Vagina (tissue), 2 donors: Measurements from ENCODE around the gene MYO9A. TPM values are rescaled to one million over a fixed set of nuclear protein-coding genes. Genes with fewer than 3 reads are reported as not detected.

Source experiments
- DNase-seq, 2 donors: peaks; one replicate each; pipeline ENCODE4 v3.0.0-alpha.2; 2017; ENCODE audit errors: extremely low spot score in 2 of 2
- H3K27ac ChIP-seq: fragments of 200-600 bp; sonication (generic); one replicate; pipeline ENCODE4 v1.5.1; 2019
- H3K27me3 ChIP-seq: fragments of 200-600 bp; sonication (generic); one replicate; pipeline ENCODE4 v1.5.1; 2019
- H3K36me3 ChIP-seq, 2 donors: fragments of 200-600 bp; sonication (generic); one replicate each; pipeline ENCODE4 v1.5.1; 2017 to 2019
- H3K4me1 ChIP-seq: fragments of 200-600 bp; sonication (generic); one replicate; pipeline ENCODE4 v1.5.1; 2019
- H3K4me3 ChIP-seq, 2 donors: fragments of 200-600 bp; sonication (generic); 1 replicate in 1 of 2; 2 replicates in 1 of 2; pipeline ENCODE4 v1.5.1; 2016 to 2019
- H3K9me3 ChIP-seq: fragments of 200-600 bp; sonication (generic); one replicate; pipeline ENCODE4 v1.5.1; 2019
- POLR2A ChIP-seq, 2 donors: fragments of 450-650 bp; IDR thresholded peaks; one replicate each; pipeline ENCODE4 v1.6.1; 2017; ENCODE audit warnings: antibody characterized with exemption in 2 of 2, mild to moderate bottlenecking in 2 of 2, moderate library complexity in 2 of 2
- POLR2AphosphoS5 ChIP-seq, 2 donors: sonication (generic); formaldehyde crosslinking; IDR thresholded peaks; one replicate each; pipeline ENCODE4 v1.9.0; 2017; ENCODE audit warnings: antibody characterized with exemption in 2 of 2, mild to moderate bottlenecking in 2 of 2, low read depth in 1 of 2; ENCODE audit not compliant: insufficient read depth in 1 of 2
- intact Hi-C: fragments of 100-400 bp; cut with DNase I; formaldehyde crosslinking; loops from one replicate; pipeline ENCODE4 v1.15.1; 2023
- total RNA-seq: library from RNA; depleted of rRNA; stranded (reverse); fragments of >200 nt; gene quantifications from one replicate; pipeline ENCODE4 v1.2.3, GENCODE V29; 2016
- TF ChIP-seq, protein P1 (sequence below), 3 experiments: fragments of 450-650 bp in 2 of 3; fragments of 200-600 bp in 1 of 3; sonication (generic) in 1 of 3; IDR thresholded peaks; one replicate each; pipeline ENCODE4 v1.5.1; 2017 to 2019; ENCODE audit warnings: antibody characterized with exemption in 3 of 3, mild to moderate bottlenecking in 2 of 3, moderate library complexity in 2 of 3

The MYO9A gene
- total RNA-seq, 1 donor from 2014 or later, result 50.3 TPM

DNA sequence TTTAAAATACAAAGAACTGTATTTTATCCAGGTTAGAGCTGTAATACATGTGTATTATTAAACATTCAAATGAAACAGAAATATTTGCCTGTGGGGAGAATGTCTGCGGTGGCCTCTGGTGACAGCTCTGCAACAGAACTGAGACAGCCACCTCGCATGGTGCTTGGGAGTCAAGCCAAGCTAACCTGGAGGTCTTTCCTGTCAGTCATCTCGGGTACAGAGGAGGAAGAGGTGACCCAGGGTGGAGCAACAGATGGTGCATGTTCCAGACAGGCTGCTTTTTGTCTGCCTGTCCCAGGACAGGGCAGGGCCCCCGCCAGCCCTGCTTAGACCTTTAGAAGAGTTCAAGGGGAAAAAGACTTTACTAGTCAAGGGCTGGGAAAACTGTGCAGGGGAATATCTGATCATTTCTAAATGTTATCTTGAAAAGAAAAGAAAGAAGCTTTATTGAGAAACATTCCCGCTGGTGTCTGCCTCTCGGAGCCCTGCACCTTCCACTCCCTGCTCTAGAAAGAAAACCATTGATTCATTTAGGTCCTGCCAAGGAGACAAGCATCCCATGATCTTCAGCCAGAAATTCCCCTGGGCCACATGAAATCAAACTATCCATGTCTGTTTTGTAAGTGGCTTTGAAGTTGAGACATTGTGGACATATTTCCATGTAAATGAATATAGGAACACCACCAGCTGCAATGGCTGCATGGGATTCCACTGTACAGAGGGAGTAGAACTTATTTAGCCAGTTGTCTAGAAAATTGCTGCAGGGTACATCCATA is 313.1 kb downstream of the MYO9A start:
- no peak for DNase-seq
- TF ChIP-seq, protein P1, sequence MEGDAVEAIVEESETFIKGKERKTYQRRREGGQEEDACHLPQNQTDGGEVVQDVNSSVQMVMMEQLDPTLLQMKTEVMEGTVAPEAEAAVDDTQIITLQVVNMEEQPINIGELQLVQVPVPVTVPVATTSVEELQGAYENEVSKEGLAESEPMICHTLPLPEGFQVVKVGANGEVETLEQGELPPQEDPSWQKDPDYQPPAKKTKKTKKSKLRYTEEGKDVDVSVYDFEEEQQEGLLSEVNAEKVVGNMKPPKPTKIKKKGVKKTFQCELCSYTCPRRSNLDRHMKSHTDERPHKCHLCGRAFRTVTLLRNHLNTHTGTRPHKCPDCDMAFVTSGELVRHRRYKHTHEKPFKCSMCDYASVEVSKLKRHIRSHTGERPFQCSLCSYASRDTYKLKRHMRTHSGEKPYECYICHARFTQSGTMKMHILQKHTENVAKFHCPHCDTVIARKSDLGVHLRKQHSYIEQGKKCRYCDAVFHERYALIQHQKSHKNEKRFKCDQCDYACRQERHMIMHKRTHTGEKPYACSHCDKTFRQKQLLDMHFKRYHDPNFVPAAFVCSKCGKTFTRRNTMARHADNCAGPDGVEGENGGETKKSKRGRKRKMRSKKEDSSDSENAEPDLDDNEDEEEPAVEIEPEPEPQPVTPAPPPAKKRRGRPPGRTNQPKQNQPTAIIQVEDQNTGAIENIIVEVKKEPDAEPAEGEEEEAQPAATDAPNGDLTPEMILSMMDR (IDR thresholded peaks at IDR 0.05), result no peak
- no peak for TF ChIP-seq POLR2A (IDR thresholded peaks at IDR 0.05)
- no peak for TF ChIP-seq POLR2AphosphoS5 (IDR thresholded peaks at IDR 0.05; ENCODE audit: insufficient read depth in 1 of 2, low read depth in 1 of 2)
- no peaks in the 10 kb centered on the region for H3K27me3 ChIP-seq
- intact Hi-C loops, result loop anchor here (10.0 kb wide), 2 partner anchors 70 to 360 kb away; no protein-coding TSS in a partner anchor
- H3K4me3 ChIP-seq, result no peak overlapping the region
- no peak overlapping the region for H3K27ac ChIP-seq
- H3K9me3 ChIP-seq, result no peaks in the 10 kb centered on the region
- no peaks in the 10 kb centered on the region for H3K36me3 ChIP-seq
- H3K4me1 ChIP-seq, result no peaks in the 10 kb centered on the region

DNA sequence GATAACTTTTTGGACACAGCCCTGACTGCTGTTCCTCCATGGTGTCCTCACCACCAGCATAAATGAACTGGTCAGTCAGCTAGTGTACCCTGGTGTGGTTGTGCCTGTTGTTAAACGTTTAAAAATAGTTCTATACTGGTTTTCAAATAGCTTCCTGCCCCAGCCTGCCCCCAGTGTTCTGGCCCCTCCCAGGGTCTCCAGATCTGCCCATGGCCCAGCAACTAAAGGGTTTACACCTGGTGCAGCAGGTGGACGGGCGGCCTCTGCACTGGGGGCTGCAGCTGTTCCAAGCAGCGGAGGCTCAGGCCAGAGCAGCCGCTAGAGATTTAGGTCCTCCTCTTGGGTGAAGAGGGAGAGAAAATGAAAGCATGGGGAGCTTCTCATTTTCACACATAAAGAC is 313.7 kb downstream of the MYO9A start:
- Histone ChIP-seq H3K4me1 (no peaks in the 10 kb centered on the region), H3K4me3 (no peak overlapping the region), H3K36me3 (no peaks in the 10 kb centered on the region), H3K27ac (no peak overlapping the region), H3K9me3 (no peaks in the 10 kb centered on the region), H3K27me3 (no peaks in the 10 kb centered on the region)
- intact Hi-C loops, result loop anchor here (10.0 kb wide), 2 partner anchors 69 to 359 kb away; no protein-coding TSS in a partner anchor
- DNase-seq, result no peak
- TF ChIP-seq, protein P1 (IDR thresholded peaks at IDR 0.05), result no peak
- TF ChIP-seq POLR2A (IDR thresholded peaks at IDR 0.05) (no peak), POLR2AphosphoS5 (IDR thresholded peaks at IDR 0.05; ENCODE audit: insufficient read depth in 1 of 2, low read depth in 1 of 2) (no peak)

DNA sequence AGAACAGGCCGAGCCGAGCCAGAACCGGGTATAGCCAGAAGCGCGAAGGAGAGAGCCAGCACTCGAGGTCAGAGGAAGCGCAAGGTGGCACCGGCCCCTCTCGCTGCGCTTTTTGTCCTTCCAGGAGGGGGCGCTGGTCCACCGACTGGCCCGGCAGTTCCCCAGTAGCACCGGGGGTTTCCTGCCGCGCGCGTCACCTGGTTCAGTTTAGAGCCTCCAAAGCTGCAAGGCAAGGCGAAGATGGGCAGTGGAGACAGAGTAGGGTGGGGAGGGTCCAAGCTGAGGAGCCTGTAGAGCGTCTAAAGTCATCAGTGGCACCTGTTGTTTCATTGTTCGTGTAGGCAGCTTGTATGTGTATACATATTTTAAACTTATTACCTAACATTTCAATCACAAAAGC is 315.2 kb downstream of the MYO9A start:
- TF ChIP-seq, protein P1 (IDR thresholded peaks at IDR 0.05), result no peak
- TF ChIP-seq POLR2A (IDR thresholded peaks at IDR 0.05) (no peak), POLR2AphosphoS5 (IDR thresholded peaks at IDR 0.05; ENCODE audit: insufficient read depth in 1 of 2, low read depth in 1 of 2) (no peak)
- DNase-seq, result no peak
- Histone ChIP-seq H3K27ac (no peak overlapping the region), H3K4me1 (no peaks in the 10 kb centered on the region), H3K9me3 (no peaks in the 10 kb centered on the region), H3K36me3 (no peaks in the 10 kb centered on the region), H3K27me3 (no peaks in the 10 kb centered on the region), H3K4me3 (no peak overlapping the region)
- intact Hi-C loops, result loop anchor here (10.0 kb wide), 2 partner anchors 68 to 358 kb away; no protein-coding TSS in a partner anchor

DNA sequence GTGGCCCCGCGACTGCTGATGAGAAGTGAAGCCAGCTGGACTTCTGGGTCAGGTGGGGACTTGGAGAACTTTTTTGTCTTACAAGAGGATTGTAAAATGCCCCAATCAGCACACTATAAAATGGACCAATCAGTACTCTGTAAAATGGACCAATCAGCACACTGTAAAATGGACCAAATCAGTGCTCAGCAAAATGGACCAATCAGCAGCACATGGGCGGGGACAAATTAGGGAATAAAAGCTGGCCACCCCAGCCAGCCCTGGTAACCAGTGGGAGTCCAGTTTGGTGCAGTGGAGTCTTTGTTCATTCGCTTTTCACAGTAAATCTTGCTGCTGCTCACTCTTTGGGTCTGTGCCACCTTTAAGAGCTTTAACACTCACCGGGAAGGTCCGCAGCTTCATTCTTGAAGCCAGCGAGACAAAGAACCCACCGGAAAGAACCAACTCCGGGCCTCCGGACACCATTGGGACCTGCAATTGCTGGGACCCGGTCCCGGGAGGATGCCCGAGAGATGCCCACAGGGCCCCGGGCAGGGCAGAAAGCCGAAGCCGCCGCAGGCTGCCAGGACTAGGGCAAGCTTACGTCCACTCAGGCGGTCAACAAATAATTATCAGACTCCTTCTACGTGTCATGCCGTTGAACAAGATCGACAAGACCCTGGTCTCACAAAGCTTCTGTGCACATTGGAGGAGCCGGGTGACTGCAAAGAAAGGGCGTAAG is 315.9 kb downstream of the MYO9A start:
- DNase-seq, result no peak
- intact Hi-C loops, result loop anchor here (10.0 kb wide), 2 partner anchors 67 to 357 kb away; no protein-coding TSS in a partner anchor
- no peak overlapping the region for H3K27ac ChIP-seq
- no peaks in the 10 kb centered on the region for H3K4me1 ChIP-seq
- no peaks in the 10 kb centered on the region for H3K9me3 ChIP-seq
- no peaks in the 10 kb centered on the region for H3K27me3 ChIP-seq
- no peak overlapping the region for H3K4me3 ChIP-seq
- no peak for TF ChIP-seq POLR2AphosphoS5 (IDR thresholded peaks at IDR 0.05; ENCODE audit: insufficient read depth in 1 of 2, low read depth in 1 of 2)
- no peak for TF ChIP-seq POLR2A (IDR thresholded peaks at IDR 0.05)
- TF ChIP-seq, protein P1 (IDR thresholded peaks at IDR 0.05), result no peak
- no peaks in the 10 kb centered on the region for H3K36me3 ChIP-seq
